SK-N-SH (cell line): ENCODE results near the gene TUBB3. TPM values are rescaled to one million over a fixed set of nuclear protein-coding genes. Genes with fewer than 3 reads are reported as not detected.

ENCODE experiments used
- CTCF ChIA-PET: fragments of 300-600, 350-600 bp; formaldehyde crosslinking; extraction: SDS; loops from one replicate; lab custom pipeline; 2021; lab: Yijun Ruan, JAX
- POLR2A ChIA-PET: fragments of 350-600 bp; sonication (Branson Sonifier 250); formaldehyde crosslinking; extraction: SDS; loops from one replicate; lab custom pipeline; 2020; ENCODE audit warnings: antibody characterized with exemption, inconsistent platforms; lab: Yijun Ruan, JAX
- DNase-seq: peaks from one replicate; pipeline ENCODE4 v3.0.0; 2012
- H2AFZ ChIP-seq: fragments of 200-600 bp; sonication (generic); 2 replicates; pipeline ENCODE4 v1.8.1; 2016; ENCODE audit warnings: antibody characterized with exemption, mild to moderate bottlenecking, low read depth
- H3F3A ChIP-seq: fragments of 200-600 bp; sonication (generic); replicated peaks from 2 replicates; pipeline ENCODE3; 2016; ENCODE audit warnings: antibody characterized with exemption, mild to moderate bottlenecking; ENCODE audit not compliant: insufficient read depth
- H3K27ac ChIP-seq, 2 experiments: fragments of 200-500 bp in 1 of 2; fragments of 200-600 bp in 1 of 2; sonication (Bioruptor generic) in 1 of 2; sonication (generic), shearing (Covaris generic) in 1 of 2; 2 replicates each; pipeline versions ENCODE4 v1.5.1 to v1.6.1; 2014 to 2016; ENCODE audit warnings: low read depth in 2 of 2, inconsistent platforms in 1 of 2, low read length in 1 of 2, mild to moderate bottlenecking in 1 of 2, mixed read lengths in 1 of 2
- H3K27me3 ChIP-seq: fragments of 200-600 bp; sonication (generic), shearing (Covaris generic); 2 replicates; pipeline ENCODE4 v1.6.1; 2016; ENCODE audit warnings: mixed run types; ENCODE audit not compliant: insufficient read depth
- H3K36me3 ChIP-seq, 2 experiments: fragments of 200-500 bp in 1 of 2; fragments of 200-600 bp in 1 of 2; sonication (Bioruptor generic) in 1 of 2; sonication (generic) in 1 of 2; replicated peaks in 1 of 2; 2 replicates each; pipeline versions ENCODE3 to v1.5.1; 2014 to 2016; ENCODE audit warnings: low read length in 1 of 2, mild to moderate bottlenecking in 1 of 2; ENCODE audit not compliant: insufficient read depth in 2 of 2, control insufficient read depth in 1 of 2
- H3K4me1 ChIP-seq, 2 experiments: fragments of 200-500 bp in 1 of 2; fragments of 200-600 bp in 1 of 2; sonication (Bioruptor generic) in 1 of 2; sonication (generic), shearing (Covaris generic) in 1 of 2; 2 replicates each; pipeline versions ENCODE4 v1.5.1 to v1.6.1; 2014 to 2016; ENCODE audit warnings: low read depth in 1 of 2, low read length in 1 of 2, mixed run types in 1 of 2; ENCODE audit not compliant: insufficient read depth in 2 of 2, control insufficient read depth in 1 of 2
- H3K4me2 ChIP-seq: fragments of 200-600 bp; sonication (generic), shearing (Covaris generic); 2 replicates; pipeline ENCODE4 v1.6.1; 2017; ENCODE audit warnings: mixed run types
- H3K4me3 ChIP-seq, 2 experiments: fragments of 200-500 bp in 1 of 2; fragments of 200-600 bp in 1 of 2; sonication (Bioruptor generic) in 1 of 2; sonication (generic), shearing (Covaris generic) in 1 of 2; 2 replicates each; pipeline versions ENCODE4 v1.5.1 to v1.8.1; 2014 to 2016; ENCODE audit warnings: low read depth in 2 of 2, inconsistent platforms in 1 of 2, low read length in 1 of 2, mild to moderate bottlenecking in 1 of 2, mixed read lengths in 1 of 2, moderate library complexity in 1 of 2
- H3K79me2 ChIP-seq: fragments of 200-600 bp; sonication (generic); 2 replicates; pipeline ENCODE4 v1.8.1; 2017; ENCODE audit warnings: mild to moderate bottlenecking; ENCODE audit not compliant: insufficient read depth
- H3K9ac ChIP-seq: fragments of 200-600 bp; sonication (generic); 2 replicates; pipeline ENCODE4 v1.6.1; 2017; ENCODE audit warnings: mixed run types
- H3K9me2 ChIP-seq: fragments of 200-600 bp; sonication (generic); 2 replicates; pipeline ENCODE4 v1.6.1; 2017; ENCODE audit warnings: mixed run types
- H3K9me3 ChIP-seq: fragments of 200-600 bp; sonication (generic); 2 replicates; pipeline ENCODE4 v1.6.1; 2017; ENCODE audit warnings: mixed run types, mild to moderate bottlenecking, moderate library complexity
- H4K20me1 ChIP-seq: fragments of 200-600 bp; sonication (generic); 2 replicates; pipeline ENCODE4 v1.6.1; 2017; ENCODE audit warnings: mild to moderate bottlenecking, mixed run types; ENCODE audit not compliant: insufficient read depth
- CHD2 ChIP-seq: fragments of 150-350 bp; IDR thresholded peaks from 2 replicates; pipeline ENCODE4 v1.6.1; 2018; ENCODE audit warnings: low read length; ENCODE audit not compliant: partially characterized antibody
- JUND ChIP-seq: IDR thresholded peaks from 2 replicates; pipeline ENCODE4 v1.4.0; 2012
- MEF2A ChIP-seq: IDR thresholded peaks from 2 replicates; pipeline ENCODE4 v1.4.0; 2012; ENCODE audit warnings: low read depth, borderline replicate concordance
- POLR2AphosphoS5 ChIP-seq: IDR thresholded peaks from 2 replicates; pipeline ENCODE4 v1.6.1; 2012; ENCODE audit warnings: low read depth, low read length
- REST ChIP-seq: IDR thresholded peaks from 2 replicates; pipeline ENCODE4 v1.6.1; 2012; ENCODE audit warnings: mild to moderate bottlenecking, low read depth, low read length, moderate library complexity
- RXRA ChIP-seq: IDR thresholded peaks from 2 replicates; pipeline ENCODE4 v1.4.0; 2012; ENCODE audit warnings: low read depth, mild to moderate bottlenecking, borderline replicate concordance
- SIN3A ChIP-seq: IDR thresholded peaks from 2 replicates; pipeline ENCODE4 v1.6.1; 2012; ENCODE audit warnings: low read depth, mild to moderate bottlenecking, low read length, moderate library complexity, borderline replicate concordance
- TCF12 ChIP-seq: IDR thresholded peaks from 2 replicates; pipeline ENCODE4 v1.4.0; 2012
- USF2 ChIP-seq: fragments of 150-350 bp; IDR thresholded peaks from 2 replicates; pipeline ENCODE4 v1.6.1; 2017; ENCODE audit warnings: antibody characterized with exemption, low read length, low read depth, borderline replicate concordance
- YY1 ChIP-seq: IDR thresholded peaks from 2 replicates; pipeline ENCODE4 v1.4.0; 2012; ENCODE audit warnings: low read depth, mild to moderate bottlenecking
- WGBS: methylation state at CpG from one replicate; pipeline ENCODE4 v1.1.6; 2017; ENCODE audit warnings: low lambda C conversion rate; 5-methylcytosine and 5-hydroxymethylcytosine counted together
- polyA plus RNA-seq, 3 experiments: library from polyadenylated mRNA; depleted of rRNA; stranded (reverse); fragments of >200 nt; gene quantifications; 2 replicates each; pipeline ENCODE4 v1.2.3, GENCODE V29; 2012
- TF ChIP-seq, protein P1 (sequence below): IDR thresholded peaks from 2 replicates; pipeline ENCODE4 v1.4.0; 2012; ENCODE audit warnings: low read depth
- TF ChIP-seq, protein P2 (sequence below): fragments of 200-600 bp; sonication (generic); IDR thresholded peaks from 2 replicates; pipeline ENCODE4 v1.6.1; 2017; ENCODE audit warnings: antibody characterized with exemption, mild to moderate bottlenecking, moderate library complexity

Gene TUBB3
- polyA plus RNA-seq, 1 of the 3 experiments (the other 2 are of a cell fraction): 428 TPM

GRCh38 chr16:89910717-89911354, 12.3 kb upstream of the TUBB3 start:
- Histone ChIP-seq H3K27ac (no peak overlapping the region), H3K4me3 (no peak overlapping the region), H3F3A (peaks cover 11% of the 10 kb centered on the region), H3K9me2 (no peaks in the 10 kb centered on the region), H4K20me1 (no peaks in the 10 kb centered on the region), H2AFZ (no peak overlapping the region), H3K36me3 (peaks cover 16 to 37% of the 10 kb centered on the region in 2 experiments), H3K9me3 (no peaks in the 10 kb centered on the region), H3K79me2 (no peaks in the 10 kb centered on the region), H3K4me1 (peaks cover 0 to 3% of the 10 kb centered on the region in 2 experiments; a peak in 1 of 4 replicates), H3K9ac (no peak overlapping the region), H3K27me3 (no peaks in the 10 kb centered on the region), H3K4me2 (no peak overlapping the region)
- DNase-seq: no peak
- CTCF ChIA-PET: interaction anchor here (0.7 to 7.0 kb wide), 21 partner anchors 8 to 296 kb away, joined by 3 to 53 read pairs (median 4); partner anchors contain the start of genes CDK10, MC1R, TCF25 and TUBB3
- WGBS: 94% methylated on average over 20 of the region's 27 CpGs
- TF ChIP-seq POLR2AphosphoS5 (no peak), JUND (no peak), RXRA (no peak), USF2 (no peak), YY1 (no peak), REST (no peak), SIN3A (no peak), MEF2A (no peak), CHD2 (no peak), TCF12 (no peak)
- TF ChIP-seq, protein P1, sequence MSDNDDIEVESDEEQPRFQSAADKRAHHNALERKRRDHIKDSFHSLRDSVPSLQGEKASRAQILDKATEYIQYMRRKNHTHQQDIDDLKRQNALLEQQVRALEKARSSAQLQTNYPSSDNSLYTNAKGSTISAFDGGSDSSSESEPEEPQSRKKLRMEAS: no peak
- TF ChIP-seq, protein P2, sequence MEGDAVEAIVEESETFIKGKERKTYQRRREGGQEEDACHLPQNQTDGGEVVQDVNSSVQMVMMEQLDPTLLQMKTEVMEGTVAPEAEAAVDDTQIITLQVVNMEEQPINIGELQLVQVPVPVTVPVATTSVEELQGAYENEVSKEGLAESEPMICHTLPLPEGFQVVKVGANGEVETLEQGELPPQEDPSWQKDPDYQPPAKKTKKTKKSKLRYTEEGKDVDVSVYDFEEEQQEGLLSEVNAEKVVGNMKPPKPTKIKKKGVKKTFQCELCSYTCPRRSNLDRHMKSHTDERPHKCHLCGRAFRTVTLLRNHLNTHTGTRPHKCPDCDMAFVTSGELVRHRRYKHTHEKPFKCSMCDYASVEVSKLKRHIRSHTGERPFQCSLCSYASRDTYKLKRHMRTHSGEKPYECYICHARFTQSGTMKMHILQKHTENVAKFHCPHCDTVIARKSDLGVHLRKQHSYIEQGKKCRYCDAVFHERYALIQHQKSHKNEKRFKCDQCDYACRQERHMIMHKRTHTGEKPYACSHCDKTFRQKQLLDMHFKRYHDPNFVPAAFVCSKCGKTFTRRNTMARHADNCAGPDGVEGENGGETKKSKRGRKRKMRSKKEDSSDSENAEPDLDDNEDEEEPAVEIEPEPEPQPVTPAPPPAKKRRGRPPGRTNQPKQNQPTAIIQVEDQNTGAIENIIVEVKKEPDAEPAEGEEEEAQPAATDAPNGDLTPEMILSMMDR: no peak
- POLR2A ChIA-PET: interaction anchor here (0.6 to 1.2 kb wide), 5 partner anchors 11 to 62 kb away, joined by 3 to 10 read pairs (median 3); partner anchors contain the start of genes TCF25 and TUBB3
